Tongue (tissue), 2 donors: ENCODE data around the gene HDLBP. TPM values are rescaled to one million over a fixed set of nuclear protein-coding genes. Genes with fewer than 3 reads are reported as not detected.
"Not testable (repeated sequence)": the region's sequence is repeated elsewhere in the genome, so short reads cannot be mapped to it uniquely, and the experiment has no call there.

Experiments used
- DNase-seq: peaks from one replicate; pipeline ENCODE4 v3.0.0-alpha.2; 2015
- total RNA-seq: library from RNA; depleted of rRNA; stranded (reverse); fragments of >200 nt; gene quantifications from one replicate; pipeline ENCODE4 v1.2.3, GENCODE V29; 2014

HDLBP gene
- total RNA-seq, 1 donor from 2014 or later = 509 TPM

DNA sequence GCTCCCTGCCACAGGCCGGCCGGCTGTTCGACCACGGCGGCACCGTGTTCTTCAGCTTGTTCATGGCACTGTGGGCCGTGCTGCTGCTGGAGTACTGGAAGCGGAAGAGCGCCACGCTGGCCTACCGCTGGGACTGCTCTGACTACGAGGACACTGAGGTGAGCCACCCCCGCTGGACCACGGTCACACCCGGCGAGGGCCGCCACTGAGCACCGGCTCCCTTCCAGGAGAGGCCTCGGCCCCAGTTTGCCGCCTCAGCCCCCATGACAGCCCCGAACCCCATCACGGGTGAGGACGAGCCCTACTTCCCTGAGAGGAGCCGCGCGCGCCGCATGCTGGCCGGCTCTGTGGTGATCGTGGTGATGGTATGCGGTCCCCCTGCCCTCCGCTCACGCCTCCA is 106.2 kb downstream of the HDLBP start:
- no peak for DNase-seq

DNA sequence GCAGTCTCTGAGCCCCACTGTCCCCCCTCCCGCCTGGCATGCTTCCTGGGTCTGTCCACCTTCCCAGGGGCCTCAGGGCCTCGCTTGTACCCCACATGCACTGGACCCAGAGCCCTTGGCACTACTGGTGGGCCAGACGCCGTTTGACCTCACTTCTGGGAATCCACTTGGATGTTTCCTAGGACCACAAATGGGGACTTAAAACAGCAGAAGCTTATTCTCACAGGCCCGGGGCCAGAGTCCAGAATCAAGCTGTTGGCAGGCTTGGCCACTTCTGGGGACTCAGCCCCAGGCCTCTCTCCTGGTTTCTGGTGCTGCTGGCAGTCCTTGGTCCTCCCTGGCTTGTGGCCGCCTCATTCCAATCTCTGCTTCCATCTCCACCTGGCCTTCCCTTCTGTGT is 107.4 kb downstream of the HDLBP start:
- DNase-seq = no peak

DNA sequence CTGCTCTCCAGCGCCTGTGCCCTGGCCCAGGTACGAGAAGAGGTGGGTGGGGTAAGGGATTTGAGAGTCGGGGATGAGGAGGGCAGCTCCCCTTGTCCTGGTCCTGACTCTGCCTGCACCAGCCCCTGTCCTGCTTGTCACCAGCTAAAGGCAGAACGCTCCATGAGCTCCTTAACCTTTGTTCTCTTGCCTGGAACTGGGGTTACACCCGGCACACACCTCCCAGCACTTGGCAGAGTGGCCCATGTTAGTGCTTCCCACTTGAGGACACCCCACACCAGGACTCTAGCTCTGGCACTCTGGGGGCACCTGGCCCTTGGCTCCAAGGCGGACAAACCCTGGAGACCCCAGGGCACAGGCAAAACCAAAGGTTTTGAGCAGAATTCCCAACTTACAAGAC is 107.8 kb downstream of the HDLBP start:
- DNase-seq = no peak

DNA sequence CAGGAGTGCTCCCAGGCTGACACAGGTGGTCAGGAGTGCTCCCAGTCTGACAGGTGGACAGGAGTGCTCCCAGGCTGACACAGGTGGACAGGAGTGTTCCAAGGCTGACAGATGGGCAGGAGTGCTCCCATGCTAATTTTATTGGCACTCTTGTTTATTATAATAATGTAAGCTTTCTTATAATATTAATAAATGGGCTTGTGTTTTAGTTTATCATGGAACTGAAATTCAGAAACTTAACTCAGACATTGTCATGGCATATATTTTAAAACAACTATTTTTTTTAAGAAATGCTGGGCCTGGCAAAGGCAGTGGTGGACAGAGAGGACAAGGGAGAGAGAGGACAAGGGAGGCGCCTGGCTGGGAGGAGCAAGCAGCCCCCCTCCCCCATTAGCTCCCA is 108.3 kb downstream of the HDLBP start:
- no peak for DNase-seq

DNA sequence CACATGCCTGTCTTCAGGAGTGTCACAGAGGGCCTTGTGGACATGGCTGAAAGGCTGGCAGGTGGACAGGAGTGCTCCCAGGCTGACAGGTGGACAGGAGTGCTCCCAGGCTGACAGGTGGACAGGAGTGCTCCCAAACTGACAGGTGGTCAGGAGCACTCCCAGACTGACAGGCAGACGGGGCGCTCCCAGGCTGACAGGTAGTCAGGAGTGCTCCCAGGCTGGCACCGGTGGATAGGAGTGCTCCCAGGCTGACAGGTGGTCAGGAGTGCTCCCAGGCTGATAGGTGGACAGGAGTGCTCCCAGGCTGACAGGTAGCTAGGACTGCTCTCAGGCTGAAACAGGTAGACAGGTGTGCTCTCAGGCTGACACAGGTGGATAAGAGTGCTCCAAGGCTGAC is 110.4 kb downstream of the HDLBP start:
- DNase-seq = no peak

DNA sequence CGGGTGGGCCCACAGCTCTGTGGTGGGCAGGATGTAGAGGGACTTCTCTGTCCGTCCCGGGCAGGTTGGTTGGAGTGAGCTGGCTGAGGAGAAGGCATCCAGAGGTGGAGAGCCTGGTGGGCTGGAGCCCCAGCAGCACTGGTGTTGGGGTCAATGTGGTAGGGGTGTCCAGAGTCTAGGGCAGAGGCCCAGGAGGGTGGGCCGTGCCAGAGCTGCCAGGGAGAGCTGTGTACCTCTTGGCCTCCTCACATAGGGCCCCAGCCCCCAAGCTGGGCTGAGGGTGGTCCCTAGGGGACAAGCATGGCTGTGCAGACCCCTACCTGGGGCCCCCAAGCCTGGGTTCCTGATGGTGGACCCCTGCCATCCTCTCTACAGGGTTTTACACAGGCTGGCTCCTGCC is 111.0 kb downstream of the HDLBP start:
- DNase-seq = no peak

DNA sequence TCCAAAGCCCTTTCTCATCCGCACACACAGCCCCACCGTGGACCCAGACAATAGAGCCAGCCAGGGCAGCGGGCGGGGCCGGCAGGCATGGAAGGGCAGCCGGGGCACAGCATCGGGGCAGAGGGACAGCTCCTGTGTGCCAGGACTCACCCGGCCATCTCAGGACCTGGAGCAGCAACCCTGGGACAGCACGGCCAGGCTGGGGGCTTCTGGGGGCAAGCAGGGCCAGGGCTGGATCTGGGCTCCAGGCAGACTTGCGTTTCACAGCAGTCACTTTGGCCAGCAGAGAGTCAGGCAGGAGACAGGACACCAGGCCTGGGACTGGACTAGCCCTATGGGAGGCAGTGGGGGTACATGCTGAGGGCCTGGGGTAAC is 111.5 kb downstream of the HDLBP start:
- no peak for DNase-seq

DNA sequence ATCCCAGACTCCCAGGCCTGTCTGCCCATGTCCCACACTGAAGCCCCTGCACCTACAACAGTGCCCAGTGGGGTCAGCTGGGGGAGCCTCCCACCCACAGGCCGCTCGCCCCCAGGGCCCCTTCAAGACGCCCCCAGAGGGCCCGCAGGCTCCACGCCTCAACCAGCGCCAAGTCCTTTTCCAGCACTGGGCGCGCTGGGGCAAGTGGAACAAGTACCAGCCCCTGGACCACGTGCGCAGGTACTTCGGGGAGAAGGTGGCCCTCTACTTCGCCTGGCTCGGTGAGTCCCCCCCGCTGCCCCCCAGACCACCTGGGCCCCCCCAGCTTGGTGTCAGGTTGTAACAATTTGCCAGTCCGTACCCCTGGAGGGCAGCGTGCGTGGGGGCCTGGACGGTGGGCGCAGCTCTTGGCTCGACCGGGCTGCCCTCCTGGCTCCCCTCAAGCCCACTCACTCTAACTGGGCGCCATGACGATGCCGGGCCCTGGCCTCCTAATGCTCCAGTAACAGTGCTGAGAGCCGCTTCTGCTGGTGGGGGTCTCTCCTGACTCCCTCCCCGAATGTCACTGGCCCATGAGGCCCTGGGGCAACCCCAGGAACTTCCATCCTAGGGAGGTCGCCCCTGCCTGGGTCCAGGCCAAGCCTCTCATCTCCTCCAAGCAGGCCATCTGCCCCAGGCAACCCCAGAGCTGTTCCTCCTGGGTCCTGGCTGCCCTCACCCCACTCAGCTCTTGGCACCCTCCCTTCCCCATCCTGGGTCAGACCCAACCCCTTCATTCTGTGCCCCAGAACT is 112.1 kb downstream of the HDLBP start:
- DNase-seq = no peak

DNA sequence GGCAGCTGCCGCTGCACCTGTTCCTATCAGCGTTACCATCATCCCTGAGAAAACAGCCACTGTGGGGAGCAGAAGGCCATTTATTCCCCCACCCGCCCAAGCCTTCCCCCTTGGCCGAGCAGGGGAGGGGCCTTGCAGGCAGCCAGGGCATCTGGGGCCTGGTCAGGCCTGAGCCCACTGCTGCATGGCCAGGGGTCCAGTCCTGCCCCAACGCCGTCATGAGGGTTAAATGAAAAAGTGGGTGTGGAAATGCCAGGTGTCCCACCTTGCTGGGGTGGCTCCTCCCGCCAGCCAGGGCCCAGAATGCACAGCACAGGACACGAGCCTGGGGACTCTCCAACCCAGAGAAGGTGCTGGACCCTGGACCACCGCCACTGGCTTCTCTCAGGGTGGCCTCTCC is 112.8 kb downstream of the HDLBP start:
- no peak for DNase-seq

DNA sequence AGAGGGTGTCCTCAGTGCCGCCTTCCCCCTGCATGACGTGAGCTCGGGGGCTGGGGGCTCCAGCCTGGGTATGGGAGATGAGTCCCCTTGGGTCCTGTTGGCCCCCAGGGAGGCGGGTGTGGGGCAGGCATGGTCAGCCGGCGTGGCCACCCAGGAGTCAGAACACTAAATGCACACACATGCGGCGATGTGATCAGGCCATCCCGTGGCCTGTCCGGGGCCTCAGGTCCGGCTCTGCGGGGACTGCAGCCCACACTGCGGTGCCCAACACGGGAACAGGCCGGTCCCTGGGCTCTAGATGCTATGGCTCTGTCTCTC is 113.2 kb downstream of the HDLBP start:
- DNase-seq = no peak

DNA sequence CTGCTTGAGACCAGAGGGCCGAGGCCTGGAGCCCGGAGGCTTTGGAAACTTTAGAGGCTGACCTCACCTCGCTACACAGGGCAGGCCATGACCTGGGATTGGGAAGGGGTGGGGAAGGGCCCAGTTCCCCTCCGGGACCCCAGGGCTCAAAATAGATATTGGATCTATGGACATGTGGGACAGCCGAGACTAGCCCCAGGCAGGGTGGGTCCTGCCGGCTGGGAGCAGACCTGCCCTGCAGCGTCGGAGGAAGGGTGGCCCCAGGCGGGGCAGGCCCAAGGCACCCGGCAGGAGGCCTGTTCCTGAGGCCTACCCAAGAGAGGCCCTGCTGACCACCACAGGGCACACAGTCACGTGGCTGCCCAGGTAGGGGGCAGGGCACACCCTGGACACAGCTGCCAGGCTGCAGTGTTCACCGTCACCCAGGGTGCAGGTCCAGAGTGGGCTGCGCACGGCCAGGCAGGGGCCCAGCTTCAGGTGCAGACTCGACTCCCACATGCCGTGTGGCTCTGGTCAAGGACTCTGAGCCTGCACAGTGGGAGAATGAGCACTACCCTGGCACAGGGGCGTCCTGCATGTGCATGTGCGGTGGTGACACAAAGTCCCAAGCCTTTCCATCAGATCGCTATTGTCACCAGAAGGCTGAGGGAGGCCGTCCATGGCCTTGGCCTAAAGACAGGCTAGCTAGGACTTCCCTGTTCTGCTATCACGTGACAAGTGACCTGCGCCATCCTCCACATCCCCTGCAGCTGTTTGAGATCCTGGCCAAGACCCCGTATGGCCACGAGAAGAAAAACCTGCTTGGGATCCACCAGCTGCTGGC is 113.8 kb downstream of the HDLBP start:
- peak; percentile 34 for DNase-seq

DNA sequence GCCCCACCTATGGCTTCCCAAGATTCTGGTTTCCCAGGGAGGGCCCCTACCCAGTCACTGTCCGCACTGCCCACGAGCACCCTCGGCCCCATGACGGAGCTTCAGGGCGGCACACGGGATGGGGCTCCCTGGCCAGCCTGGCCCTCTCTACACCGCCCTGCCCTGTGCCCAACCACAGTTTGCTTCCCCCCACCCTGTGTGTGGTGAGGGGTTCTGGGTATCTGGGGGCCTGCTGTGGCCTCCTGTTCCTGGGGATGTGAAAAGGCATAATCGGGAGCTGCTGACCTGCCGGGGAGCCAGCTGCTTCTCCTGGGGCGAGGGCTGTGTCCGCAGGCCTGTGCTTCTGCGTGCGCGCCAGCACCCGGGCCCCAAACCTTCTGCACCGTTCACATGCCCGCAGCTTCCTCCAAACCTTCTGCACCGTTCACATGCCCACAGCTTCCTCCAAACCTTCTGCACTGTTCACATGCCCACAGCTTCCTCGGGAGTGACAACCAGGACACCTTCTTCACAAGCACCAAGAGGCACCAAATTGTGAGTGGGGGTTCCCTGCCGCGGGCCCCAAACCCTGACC is 114.6 kb downstream of the HDLBP start:
- no peak for DNase-seq

DNA sequence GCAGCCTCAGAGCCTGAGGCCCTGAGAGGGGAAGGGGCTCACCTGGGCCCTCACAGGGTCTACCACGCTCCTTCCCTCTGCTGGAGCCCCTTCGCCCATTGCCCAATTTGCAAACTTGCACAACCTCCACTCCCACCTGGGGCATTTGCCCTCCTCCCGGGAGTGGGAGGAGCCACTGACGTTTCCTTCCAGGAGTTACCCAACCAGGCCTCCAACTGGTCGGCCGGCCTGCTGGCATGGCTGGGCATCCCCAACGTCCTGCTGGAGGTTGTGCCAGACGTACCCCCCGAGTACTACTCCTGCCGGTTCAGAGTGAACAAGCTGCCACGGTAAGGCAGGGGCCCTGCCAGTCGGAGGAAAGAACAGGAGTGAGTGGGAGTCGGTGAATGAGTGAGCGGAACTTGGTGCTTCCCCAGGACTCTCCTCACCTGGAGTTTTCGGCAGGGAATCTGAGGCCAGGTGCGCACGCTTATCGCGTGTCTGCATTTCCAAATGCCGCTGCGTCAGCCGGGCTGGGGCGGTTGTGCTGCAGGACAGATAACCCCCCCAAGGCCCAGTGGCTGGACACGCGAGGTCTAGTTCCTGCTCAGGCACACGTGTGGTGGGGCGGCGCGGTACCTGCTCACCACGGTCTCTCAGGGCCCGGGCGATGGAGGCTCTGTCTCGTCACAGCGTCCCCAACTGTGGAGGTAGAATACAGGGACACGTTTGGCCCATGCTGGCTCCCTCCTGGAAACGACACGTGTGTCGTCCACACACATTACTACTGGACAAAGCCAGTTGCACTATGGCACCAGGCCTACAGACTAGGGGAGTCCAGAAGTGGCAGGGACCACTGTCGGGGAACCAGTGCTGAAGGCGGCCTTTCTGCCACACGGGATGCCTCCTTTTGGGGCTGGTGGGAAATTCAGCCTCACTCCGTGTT is 115.3 kb downstream of the HDLBP start:
- no peak for DNase-seq

DNA sequence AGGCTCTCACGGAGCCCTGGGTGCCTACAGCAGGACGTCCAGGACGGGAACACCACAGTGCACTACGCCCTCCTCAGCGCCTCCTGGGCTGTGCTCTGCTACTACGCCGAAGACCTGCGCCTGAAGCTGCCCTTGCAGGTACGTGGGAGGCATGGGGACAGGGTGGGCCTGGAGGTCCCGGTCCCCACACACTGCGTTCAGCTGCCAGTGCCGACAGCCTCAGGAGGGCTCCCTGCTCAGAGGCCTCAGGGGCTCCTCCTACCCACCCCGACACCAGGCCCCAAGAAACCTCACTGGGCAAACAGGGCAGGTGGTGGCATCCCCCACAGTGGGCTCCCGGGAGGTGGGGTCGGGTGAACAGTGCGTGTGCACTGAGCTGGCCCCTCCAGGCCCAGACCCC is 116.2 kb downstream of the HDLBP start:
- no peak for DNase-seq

DNA sequence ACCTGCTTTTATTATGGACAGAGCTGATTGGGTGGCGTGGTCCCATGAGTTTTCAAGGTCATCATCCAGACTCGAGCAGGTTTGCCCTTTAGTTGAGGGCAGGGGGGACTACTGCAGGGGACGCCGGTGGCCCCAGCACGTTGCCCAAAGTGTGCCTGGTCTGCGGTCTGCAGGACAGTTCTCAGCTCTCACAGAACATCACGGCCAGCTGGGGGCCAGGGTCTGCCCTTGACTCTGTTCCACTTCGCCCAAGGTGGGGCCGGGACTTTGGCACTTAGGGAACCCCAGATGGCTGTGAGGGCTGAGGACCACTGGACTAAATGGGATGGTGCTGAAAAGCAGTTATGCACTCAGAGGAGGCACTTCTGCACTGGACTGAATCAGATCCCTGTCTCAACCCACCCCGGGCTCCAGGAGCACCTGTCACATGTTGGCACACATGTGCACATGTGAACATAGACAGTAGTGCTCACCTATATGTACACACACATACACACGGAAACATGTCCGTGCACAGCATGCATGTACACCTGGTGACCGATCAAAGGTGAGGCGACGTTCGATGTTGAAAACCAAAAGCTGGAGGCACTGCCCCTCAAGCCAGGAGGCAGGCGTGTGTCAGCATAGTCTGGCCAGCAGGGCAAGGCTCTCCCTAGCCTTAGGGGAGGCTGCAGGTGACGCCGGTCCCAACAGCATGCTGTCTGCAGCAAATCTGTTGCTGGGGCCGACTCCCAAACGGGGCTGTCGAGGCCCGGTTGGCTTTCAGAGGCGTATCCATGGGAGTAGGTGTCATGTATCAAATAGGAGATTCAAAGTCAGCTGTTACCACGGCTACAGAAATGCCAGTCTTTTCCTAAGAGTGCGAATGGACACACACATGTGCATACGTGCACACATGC is 116.8 kb downstream of the HDLBP start:
- no peak for DNase-seq

DNA sequence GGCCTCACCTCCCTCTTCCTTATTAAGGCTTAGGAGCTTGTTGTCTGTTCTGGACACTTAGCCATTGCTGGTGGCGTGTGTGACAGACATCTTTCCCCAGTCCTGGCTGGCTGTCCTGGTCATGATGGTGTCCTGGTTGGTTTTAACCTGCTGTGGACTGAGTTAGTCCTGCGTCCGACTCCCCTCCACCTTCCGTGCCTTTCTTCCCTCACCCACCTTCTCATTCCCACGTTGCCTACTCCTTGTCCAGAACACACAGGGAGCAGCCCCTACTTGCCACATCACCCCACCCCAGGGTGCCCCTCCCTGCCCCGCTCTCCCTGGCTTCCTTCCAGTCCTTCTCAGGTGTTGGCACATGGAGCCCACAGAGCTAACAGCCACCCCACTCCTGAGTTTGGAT is 117.5 kb downstream of the HDLBP start:
- no peak for DNase-seq

DNA sequence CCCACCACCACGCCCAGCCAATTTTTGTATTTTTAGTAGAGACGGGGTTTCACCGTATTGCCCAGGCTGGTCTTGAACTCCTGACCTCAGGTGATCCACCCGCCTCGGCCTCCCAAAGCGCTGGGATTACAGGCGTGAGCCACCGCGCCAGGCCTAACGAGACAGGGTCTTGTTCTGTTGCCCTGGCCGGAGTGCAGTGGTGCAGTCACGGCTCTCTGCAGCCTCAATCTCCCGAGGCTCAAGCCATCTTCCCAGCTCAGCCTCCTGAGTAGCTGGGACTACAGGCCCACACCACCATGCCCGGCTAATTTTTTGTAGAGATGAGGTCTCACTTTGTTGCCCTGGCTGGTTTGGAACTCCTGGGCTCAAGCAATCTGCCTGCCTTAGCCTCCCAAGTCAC is 118.2 kb downstream of the HDLBP start:
- not testable (repeated sequence) for DNase-seq

DNA sequence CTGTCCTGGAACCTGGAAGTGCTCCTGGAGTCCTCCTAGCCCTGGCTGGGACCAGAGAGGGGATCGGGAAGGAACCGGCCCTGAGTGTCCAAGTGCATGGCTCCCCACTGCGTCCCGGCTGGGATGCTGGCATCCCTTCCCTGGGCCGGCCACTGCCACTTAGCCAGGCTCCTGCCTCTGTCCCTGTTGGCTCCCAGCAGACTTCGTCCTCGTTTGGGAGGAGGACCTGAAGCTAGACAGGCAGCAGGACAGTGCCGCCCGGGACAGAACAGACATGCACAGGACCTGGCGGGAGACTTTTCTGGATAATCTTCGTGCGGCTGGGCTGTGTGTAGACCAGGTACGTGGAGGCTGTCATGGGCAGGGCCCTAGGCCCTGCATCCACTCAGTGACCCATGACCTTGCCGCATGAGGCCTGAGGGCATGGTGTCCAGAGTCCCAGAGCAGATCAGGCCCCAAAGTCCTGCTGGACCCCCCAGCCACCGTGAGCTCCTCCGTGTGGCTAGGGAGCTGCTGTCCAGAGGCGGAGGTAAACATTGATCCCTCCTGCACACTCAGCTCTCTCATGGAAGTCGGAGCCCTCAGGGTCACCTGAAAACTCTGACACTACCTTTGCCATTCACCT is 119.9 kb downstream of the HDLBP start:
- no peak for DNase-seq

DNA sequence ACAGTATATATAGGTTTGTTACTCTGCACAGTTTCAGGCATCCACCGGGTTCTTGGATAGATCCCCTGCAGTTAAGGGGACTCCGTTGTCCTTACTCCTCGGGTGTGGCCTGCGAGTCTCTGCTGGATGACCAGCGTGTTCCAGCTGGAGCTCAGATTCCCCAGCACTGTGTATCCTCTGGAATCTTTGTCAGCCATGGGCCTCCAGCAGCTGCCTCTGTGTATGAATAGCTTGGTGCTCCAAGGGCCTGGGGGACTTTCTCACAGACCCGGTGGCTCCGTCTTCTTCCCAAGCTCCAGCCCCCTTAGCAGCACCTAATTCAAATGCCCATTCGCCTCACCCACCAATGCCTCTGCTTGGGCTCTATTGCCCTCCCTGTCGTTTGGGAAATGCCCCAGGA is 120.7 kb downstream of the HDLBP start:
- DNase-seq = no peak

DNA sequence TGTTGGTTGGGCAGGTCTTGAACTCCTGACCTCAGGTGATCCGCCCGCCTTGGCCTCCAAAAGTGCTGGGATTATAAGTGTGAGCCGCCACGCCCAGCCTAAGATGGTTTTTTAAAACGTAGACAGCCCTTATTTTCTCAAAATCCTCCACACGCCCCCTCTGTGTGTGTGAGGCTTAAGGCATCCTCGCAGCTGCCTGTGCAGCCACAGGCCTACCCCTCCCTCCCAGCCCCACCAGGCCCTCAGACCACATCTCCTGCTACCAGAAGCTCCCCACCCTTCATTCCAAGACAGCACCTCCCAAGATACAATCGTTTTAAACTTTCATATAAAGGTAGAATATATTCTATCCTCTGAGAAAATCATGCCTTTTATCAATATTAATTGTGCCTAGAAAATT is 122.2 kb downstream of the HDLBP start:
- DNase-seq = no peak

DNA sequence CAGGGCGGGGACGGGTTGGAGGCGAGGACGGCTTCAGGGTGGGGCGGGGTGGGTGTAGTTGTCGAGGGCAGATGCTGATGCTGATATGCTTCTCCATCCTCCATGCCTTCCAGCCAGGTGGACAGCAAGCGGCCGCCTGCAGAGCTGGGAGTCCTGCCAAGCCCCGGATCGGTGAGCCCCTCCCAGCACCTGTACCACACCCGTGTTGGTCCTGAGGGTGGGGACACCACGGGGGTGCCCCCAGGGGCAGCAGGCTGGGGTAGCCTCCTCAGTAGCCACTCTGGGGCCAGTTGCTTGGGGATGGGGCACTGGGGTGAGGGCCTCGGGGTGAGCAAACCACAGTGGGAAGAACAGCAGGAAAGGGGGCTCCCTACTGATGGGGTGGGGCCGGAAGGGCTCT is 124.4 kb downstream of the HDLBP start:
- DNase-seq = no peak
